Embryonic facial prominence (tissue), 1 donor: ENCODE data around the gene CCSER1.
"Not testable (repeated sequence)": the region's sequence is repeated elsewhere in the genome, so short reads cannot be mapped to it uniquely, and the experiment has no call there.

ENCODE experiments used
- DNase-seq: peaks from one replicate; pipeline ENCODE4 v3.0.0-alpha.2; 2016; ENCODE audit errors: extremely low spot score

Gene CCSER1

GRCh38 chr4:91154041-91154440 is 1026.8 kb downstream of the CCSER1 start:
- DNase-seq, result not testable (repeated sequence)

GRCh38 chr4:91167864-91168653 is 1040.9 kb downstream of the CCSER1 start:
- not testable (repeated sequence) for DNase-seq

- DNase-seq, result no peak
Observed at GRCh38 chr4:91170768-91171167, 1043.6 kb downstream of the CCSER1 start.

GRCh38 chr4:91171217-91171616 is 1044.0 kb downstream of the CCSER1 start:
- DNase-seq, result no peak

GRCh38 chr4:91185061-91185460 is 1057.9 kb downstream of the CCSER1 start:
- DNase-seq, result not testable (repeated sequence)

GRCh38 chr4:91198951-91199350 is 1071.8 kb downstream of the CCSER1 start:
- no peak for DNase-seq

GRCh38 chr4:91207535-91207934 is 1080.3 kb downstream of the CCSER1 start:
- no peak for DNase-seq

GRCh38 chr4:91212211-91212610 is 1085.0 kb downstream of the CCSER1 start:
- DNase-seq, result no peak

GRCh38 chr4:91217831-91218403 is 1090.7 kb downstream of the CCSER1 start:
- not testable (repeated sequence) for DNase-seq

- no peak for DNase-seq
Observed at GRCh38 chr4:91220315-91220714, 1093.1 kb downstream of the CCSER1 start.

- DNase-seq, result no peak
Observed at GRCh38 chr4:91222014-91222413, 1094.8 kb downstream of the CCSER1 start.

- no peak for DNase-seq
Observed at GRCh38 chr4:91226867-91227266, 1099.7 kb downstream of the CCSER1 start.

- no peak for DNase-seq
Observed at GRCh38 chr4:91228659-91229058, 1101.5 kb downstream of the CCSER1 start.

GRCh38 chr4:91233164-91233563 is 1106.0 kb downstream of the CCSER1 start:
- no peak for DNase-seq

- DNase-seq, result no peak
Observed at GRCh38 chr4:91243132-91243531, 1115.9 kb downstream of the CCSER1 start.

- no peak for DNase-seq
Observed at GRCh38 chr4:91256043-91256442, 1128.8 kb downstream of the CCSER1 start.

- DNase-seq, result no peak
Observed at GRCh38 chr4:91256751-91257150, 1129.6 kb downstream of the CCSER1 start.

- DNase-seq, result no peak
Observed at GRCh38 chr4:91257721-91258120, 1130.5 kb downstream of the CCSER1 start.

GRCh38 chr4:91258326-91258725 is 1131.1 kb downstream of the CCSER1 start:
- no peak for DNase-seq

- DNase-seq, result no peak
Observed at GRCh38 chr4:91267543-91267942, 1140.3 kb downstream of the CCSER1 start.

GRCh38 chr4:91268481-91268880 is 1141.3 kb downstream of the CCSER1 start:
- not testable (repeated sequence) for DNase-seq

GRCh38 chr4:91268913-91269312 is 1141.7 kb downstream of the CCSER1 start:
- DNase-seq, result no peak

- no peak for DNase-seq
Observed at GRCh38 chr4:91279899-91280298, 1152.7 kb downstream of the CCSER1 start.
